Mesenchymal stem cell (in vitro differentiated cells and primary cell): ENCODE data around the gene ITPRID2.

ENCODE experiments used
- DNase-seq: peaks from one replicate; pipeline ENCODE4 v3.0.0-alpha.2; 2013
- H2AFZ ChIP-seq: one replicate; pipeline ENCODE4 v1.6.1; 2013; ENCODE audit warnings: low read depth, mild to moderate bottlenecking, control low read depth, inconsistent platforms, low read length, moderate library complexity
- H2AK5ac ChIP-seq: 2 replicates; pipeline ENCODE4 v1.6.1; 2013; ENCODE audit warnings: low read length, moderate library complexity, mild to moderate bottlenecking, inconsistent platforms; ENCODE audit not compliant: severe bottlenecking
- H2BK120ac ChIP-seq: one replicate; pipeline ENCODE4 v1.6.1; 2013; ENCODE audit warnings: low read depth, mild to moderate bottlenecking, inconsistent platforms, low read length, moderate library complexity
- H2BK12ac ChIP-seq, 2 experiments: one replicate each; pipeline ENCODE4 v1.6.1; 2013; ENCODE audit warnings: inconsistent platforms in 2 of 2, low read length in 2 of 2, mild to moderate bottlenecking in 2 of 2, moderate library complexity in 2 of 2, control low read depth in 1 of 2
- H2BK15ac ChIP-seq: one replicate; pipeline ENCODE4 v1.6.1; 2013; ENCODE audit warnings: mild to moderate bottlenecking, low read depth, inconsistent platforms; ENCODE audit not compliant: poor library complexity, severe bottlenecking
- H2BK5ac ChIP-seq: 2 replicates; pipeline ENCODE4 v1.6.1; 2013; ENCODE audit warnings: low read depth, mild to moderate bottlenecking, low read length, control low read depth, inconsistent platforms; ENCODE audit not compliant: poor library complexity, severe bottlenecking
- H3K14ac ChIP-seq, 2 experiments: one replicate each; pipeline ENCODE4 v1.6.1; 2013; ENCODE audit warnings: inconsistent platforms in 2 of 2, low read length in 2 of 2, control low read depth in 1 of 2, mild to moderate bottlenecking in 1 of 2, moderate library complexity in 1 of 2
- H3K18ac ChIP-seq, 2 experiments: one replicate each; pipeline ENCODE4 v1.6.1; 2013; ENCODE audit warnings: inconsistent platforms in 2 of 2, low read length in 2 of 2, control low read depth in 1 of 2, low read depth in 1 of 2, mild to moderate bottlenecking in 1 of 2
- H3K23ac ChIP-seq, 2 experiments: one replicate each; pipeline ENCODE4 v1.6.1; 2013; ENCODE audit warnings: inconsistent platforms in 2 of 2, low read length in 2 of 2, mild to moderate bottlenecking in 2 of 2, moderate library complexity in 2 of 2, control low read depth in 1 of 2
- H3K27ac ChIP-seq: 2 replicates; pipeline ENCODE4 v1.5.1; 2013; ENCODE audit warnings: mild to moderate bottlenecking, moderate library complexity, low read length, control low read depth, inconsistent platforms; ENCODE audit not compliant: poor library complexity, severe bottlenecking
- H3K27me3 ChIP-seq, 2 experiments: 2 replicates each; pipeline versions ENCODE4 v1.6.1 to v1.7.0; 2013; ENCODE audit warnings: low read length in 2 of 2, mild to moderate bottlenecking in 2 of 2, moderate library complexity in 2 of 2, control low read depth in 1 of 2, inconsistent platforms in 1 of 2; ENCODE audit not compliant: control insufficient read depth in 1 of 2, insufficient read depth in 1 of 2
- H3K36me3 ChIP-seq, 2 experiments: 2 replicates each; pipeline versions ENCODE4 v1.6.1 to v1.7.0; 2013; ENCODE audit warnings: low read length in 2 of 2, control low read depth in 1 of 2, inconsistent platforms in 1 of 2, low read depth in 1 of 2, mild to moderate bottlenecking in 1 of 2; ENCODE audit not compliant: insufficient read depth in 2 of 2, control insufficient read depth in 1 of 2
- H3K4ac ChIP-seq, 2 experiments: one replicate each; pipeline ENCODE4 v1.6.1; 2013; ENCODE audit warnings: inconsistent platforms in 2 of 2, low read length in 2 of 2, mild to moderate bottlenecking in 2 of 2, moderate library complexity in 2 of 2, control low read depth in 1 of 2, low read depth in 1 of 2
- H3K4me1 ChIP-seq: 2 replicates; pipeline ENCODE4 v1.6.1; 2013; ENCODE audit warnings: low read depth, low read length, control low read depth; ENCODE audit not compliant: control insufficient read depth, insufficient read depth
- H3K4me2 ChIP-seq: 2 replicates; pipeline ENCODE4 v1.6.1; 2013; ENCODE audit warnings: low read length, mild to moderate bottlenecking, inconsistent platforms; ENCODE audit not compliant: poor library complexity, severe bottlenecking
- H3K4me3 ChIP-seq, 2 experiments: 2 replicates each; pipeline versions ENCODE4 v1.5.1 to v1.7.0; 2013; ENCODE audit warnings: low read length in 2 of 2, mild to moderate bottlenecking in 2 of 2, control low read depth in 1 of 2, low read depth in 1 of 2; ENCODE audit not compliant: insufficient read depth in 1 of 2
- H3K79me1 ChIP-seq: replicated peaks from 2 replicates; pipeline ENCODE4 v1.6.1; 2013; ENCODE audit warnings: mild to moderate bottlenecking, control low read depth, low read length, inconsistent platforms; ENCODE audit not compliant: poor library complexity, severe bottlenecking
- H3K9ac ChIP-seq: 2 replicates; pipeline ENCODE4 v1.7.0; 2013; ENCODE audit warnings: mild to moderate bottlenecking, low read length, moderate library complexity
- H3K9me3 ChIP-seq: 2 replicates; pipeline ENCODE4 v1.7.0; 2013; ENCODE audit warnings: mild to moderate bottlenecking, low read length; ENCODE audit not compliant: control insufficient read depth
- H4K8ac ChIP-seq: one replicate; pipeline ENCODE4 v1.6.1; 2013; ENCODE audit warnings: inconsistent platforms, mild to moderate bottlenecking, low read length, moderate library complexity
- H4K91ac ChIP-seq: one replicate; pipeline ENCODE4 v1.6.1; 2013; ENCODE audit warnings: mild to moderate bottlenecking, low read length, inconsistent platforms
- WGBS: methylation state at CpG from one replicate; pipeline ENCODE4 v1.1.7; 2013; ENCODE audit warnings: mixed read lengths; 5-methylcytosine and 5-hydroxymethylcytosine counted together

The ITPRID2 gene

DNA sequence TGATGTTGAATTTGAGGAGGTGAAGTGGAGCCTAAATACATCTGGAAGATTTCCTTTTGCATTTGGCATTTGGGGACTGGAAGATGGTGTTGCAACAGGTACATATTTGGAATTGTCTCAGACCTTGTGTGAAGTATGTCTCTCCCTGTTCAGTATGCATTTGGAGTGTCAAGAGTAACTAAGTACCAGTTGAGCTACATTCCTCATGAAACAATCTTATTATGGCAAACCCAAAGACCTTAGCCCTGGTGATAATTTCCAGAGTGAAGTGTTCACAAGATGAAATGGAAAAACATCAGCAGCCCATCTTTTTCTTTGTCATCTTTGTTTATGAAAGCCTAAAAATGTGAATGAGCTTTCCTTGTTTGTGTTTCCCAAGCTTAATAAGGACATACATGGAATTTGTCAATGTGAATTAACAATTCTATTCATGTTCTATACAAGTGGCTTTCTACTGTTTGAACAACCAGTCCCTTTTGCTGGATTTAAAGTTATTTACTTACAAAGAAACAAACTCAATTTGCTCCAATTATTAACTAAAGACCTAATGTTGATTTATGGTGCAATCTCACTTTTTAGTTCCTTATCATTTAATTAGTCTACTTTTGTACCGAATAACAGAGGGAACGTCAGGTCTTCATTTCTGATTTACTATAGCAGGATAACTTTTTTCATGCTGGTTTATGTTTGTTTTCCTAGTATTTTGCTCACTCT lies 52.0 kb downstream of the ITPRID2 start:
- no peak overlapping the region for H2BK15ac ChIP-seq
- no peak overlapping the region for H2BK120ac ChIP-seq
- no peak overlapping the region for H3K4me3 ChIP-seq
- H2BK12ac ChIP-seq = no peak overlapping the region
- H4K91ac ChIP-seq = no peak overlapping the region
- no peak for DNase-seq
- H3K36me3 ChIP-seq = no peaks in the 10 kb centered on the region
- no peak overlapping the region for H2AFZ ChIP-seq
- H4K8ac ChIP-seq = no peak overlapping the region
- no peak overlapping the region for H3K27ac ChIP-seq
- no peak overlapping the region for H2BK5ac ChIP-seq
- H3K79me1 ChIP-seq = no peaks in the 10 kb centered on the region
- WGBS = no CpG with 5 or more reads among the region's 2 CpGs
- no peaks in the 10 kb centered on the region for H3K4me1 ChIP-seq
- no peak overlapping the region for H3K9ac ChIP-seq
- H3K23ac ChIP-seq = no peak overlapping the region
- no peak overlapping the region for H3K14ac ChIP-seq
- peak overlapping the region in 1 of 2 experiments; percentile 62 for H3K18ac ChIP-seq
- no peaks in the 10 kb centered on the region for H3K27me3 ChIP-seq
- H2AK5ac ChIP-seq = no peak overlapping the region
- no peaks in the 10 kb centered on the region for H3K9me3 ChIP-seq
- H3K4me2 ChIP-seq = no peak overlapping the region
- H3K4ac ChIP-seq = no peak overlapping the region

DNA sequence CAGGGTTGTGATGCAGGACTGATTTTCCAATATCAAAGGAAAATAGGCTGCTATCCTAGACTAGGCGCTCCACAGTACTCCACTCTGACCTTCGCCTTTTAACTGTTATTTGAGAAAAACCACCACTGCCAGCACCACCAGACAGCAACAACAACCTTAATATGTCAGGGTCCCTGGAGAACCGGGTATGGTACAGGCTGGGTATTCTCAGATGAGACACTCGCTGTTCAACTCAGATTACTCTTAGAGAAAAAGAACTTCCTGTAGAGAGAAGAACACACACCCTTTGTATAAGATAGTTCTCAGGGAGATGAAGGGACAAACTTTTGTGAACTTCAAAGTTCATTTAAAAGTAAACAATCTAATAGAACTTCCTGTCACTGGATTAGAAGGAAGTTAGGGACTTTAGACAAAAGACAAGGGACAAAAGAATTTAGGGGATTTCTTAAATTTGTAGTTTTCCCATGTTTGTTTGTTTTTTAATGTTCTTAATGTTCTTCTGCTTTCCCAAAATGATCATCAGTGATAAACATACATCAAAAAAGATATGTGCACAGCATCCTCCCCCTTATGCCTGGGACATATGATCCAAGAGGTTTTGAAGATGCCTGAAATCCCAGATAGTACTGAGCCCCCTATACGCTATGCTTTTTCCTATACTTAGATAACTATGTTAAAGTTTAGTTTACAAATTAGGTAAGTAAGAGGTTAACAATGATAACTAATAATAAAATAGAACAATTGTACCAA lies 52.8 kb downstream of the ITPRID2 start:
- no peak overlapping the region for H3K14ac ChIP-seq
- H2BK12ac ChIP-seq = no peak overlapping the region
- 83% methylated on average over 2 of the region's 5 CpGs for WGBS
- peak overlapping the region; percentile 39 for H4K91ac ChIP-seq
- H3K27me3 ChIP-seq = no peaks in the 10 kb centered on the region
- H3K9ac ChIP-seq = no peak overlapping the region
- H2BK15ac ChIP-seq = no peak overlapping the region
- H2AK5ac ChIP-seq = no peak overlapping the region
- no peak overlapping the region for H3K27ac ChIP-seq
- no peak for DNase-seq
- no peak overlapping the region for H3K4ac ChIP-seq
- H3K18ac ChIP-seq = peak overlapping the region in 1 of 2 experiments; percentile 62
- no peak overlapping the region for H2BK5ac ChIP-seq
- no peaks in the 10 kb centered on the region for H3K36me3 ChIP-seq
- H3K4me3 ChIP-seq = no peak overlapping the region
- no peak overlapping the region for H2AFZ ChIP-seq
- H3K9me3 ChIP-seq = no peaks in the 10 kb centered on the region
- H3K4me1 ChIP-seq = no peaks in the 10 kb centered on the region
- no peak overlapping the region for H3K4me2 ChIP-seq
- no peak overlapping the region for H2BK120ac ChIP-seq
- peak overlapping the region; percentile 72 for H4K8ac ChIP-seq
- no peak overlapping the region for H3K23ac ChIP-seq
- H3K79me1 ChIP-seq = no peaks in the 10 kb centered on the region

DNA sequence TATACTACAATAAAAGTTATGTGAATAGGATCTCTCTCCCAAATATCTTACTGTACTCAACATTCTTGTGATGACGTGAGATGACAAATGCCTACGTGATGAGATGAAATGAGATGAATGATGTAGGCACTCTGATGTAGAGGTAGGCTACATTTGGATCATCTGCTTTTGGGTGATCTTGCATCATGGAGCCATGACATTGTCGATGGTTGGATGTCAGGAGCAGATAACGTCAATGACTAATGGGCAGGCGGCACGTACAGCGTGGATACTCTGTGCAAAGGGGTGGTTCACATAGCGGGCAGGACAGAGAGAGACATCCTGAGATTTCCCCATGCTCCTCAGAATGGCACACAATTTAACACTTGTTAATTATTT lies 53.4 kb downstream of the ITPRID2 start:
- Histone ChIP-seq H3K36me3 (no peaks in the 10 kb centered on the region), H3K27me3 (no peaks in the 10 kb centered on the region), H3K79me1 (no peaks in the 10 kb centered on the region), H2BK5ac (no peak overlapping the region), H2BK120ac (no peak overlapping the region), H3K27ac (no peak overlapping the region), H3K9ac (no peak overlapping the region), H3K4me1 (no peaks in the 10 kb centered on the region), H2BK15ac (no peak overlapping the region), H2AK5ac (no peak overlapping the region), H2AFZ (no peak overlapping the region), H3K23ac (no peak overlapping the region), H3K4me2 (no peak overlapping the region), H3K4me3 (no peak overlapping the region), H3K18ac (no peak overlapping the region), H3K4ac (no peak overlapping the region), H3K14ac (no peak overlapping the region), H4K91ac (no peak overlapping the region), H2BK12ac (no peak overlapping the region), H3K9me3 (no peaks in the 10 kb centered on the region), H4K8ac (no peak overlapping the region)
- 98% methylated on average over 7 of the region's 8 CpGs for WGBS
- DNase-seq = no peak

DNA sequence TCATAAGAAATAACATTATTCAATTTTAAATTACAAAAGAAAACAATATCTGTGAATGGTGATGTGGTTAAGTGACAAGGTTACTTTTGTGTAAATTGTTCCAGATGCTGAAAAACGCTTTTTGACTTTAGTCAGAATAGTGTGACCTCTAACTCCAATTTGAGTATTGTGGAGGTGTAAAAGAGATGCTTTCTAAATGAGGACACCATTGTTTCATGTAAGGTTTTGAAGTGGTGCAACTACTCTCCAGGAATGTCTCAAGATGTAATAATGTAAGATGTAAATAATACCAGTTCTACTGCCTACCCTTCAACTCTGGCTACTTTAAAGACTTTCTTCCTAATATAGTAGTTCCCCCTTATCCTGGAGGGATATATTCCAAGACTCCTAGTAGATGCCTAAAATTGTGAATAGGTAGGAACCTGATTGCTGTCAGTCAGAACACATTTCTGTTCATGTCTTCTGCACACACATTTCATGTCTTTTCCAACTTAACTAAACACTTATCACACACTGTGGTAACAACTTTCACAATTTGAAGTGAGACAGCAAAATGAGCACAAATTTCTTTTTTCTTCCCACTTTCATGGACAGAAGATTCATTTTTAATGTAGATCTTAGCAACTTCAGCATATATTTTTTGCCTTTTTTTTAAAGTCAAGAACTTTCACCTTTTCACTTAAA lies 55.1 kb downstream of the ITPRID2 start:
- H3K4me3 ChIP-seq = no peak overlapping the region
- no peak overlapping the region for H4K91ac ChIP-seq
- WGBS = 63% methylated on average over 1 of the region's 1 CpG
- no peak overlapping the region for H2AK5ac ChIP-seq
- no peak overlapping the region for H4K8ac ChIP-seq
- no peak overlapping the region for H2BK12ac ChIP-seq
- no peak overlapping the region for H2BK5ac ChIP-seq
- no peak overlapping the region for H3K9ac ChIP-seq
- H2BK120ac ChIP-seq = no peak overlapping the region
- H3K27me3 ChIP-seq = no peaks in the 10 kb centered on the region
- no peak overlapping the region for H3K14ac ChIP-seq
- H3K4ac ChIP-seq = no peak overlapping the region
- no peak overlapping the region for H3K27ac ChIP-seq
- no peaks in the 10 kb centered on the region for H3K36me3 ChIP-seq
- no peak overlapping the region for H3K23ac ChIP-seq
- no peak for DNase-seq
- H3K4me2 ChIP-seq = no peak overlapping the region
- H3K18ac ChIP-seq = no peak overlapping the region
- H2AFZ ChIP-seq = no peak overlapping the region
- no peaks in the 10 kb centered on the region for H3K9me3 ChIP-seq
- no peak overlapping the region for H2BK15ac ChIP-seq
- H3K4me1 ChIP-seq = no peaks in the 10 kb centered on the region
- H3K79me1 ChIP-seq = no peaks in the 10 kb centered on the region
